Heart right ventricle (tissue), 16 donors: Measurements from ENCODE around the gene SAMD1. TPM values are rescaled to one million over a fixed set of nuclear protein-coding genes. Genes with fewer than 3 reads are reported as not detected.
A peak's percentile ranks its signal among the peaks of the same experiment; 100 is the strongest.

Source experiments
- ATAC-seq, 8 donors: fragments of 200-7000 bp; cut with Tn5 transposase; one replicate each; pipeline ENCODE4 v1.9.1; 2020; ENCODE audit warnings: mild to moderate bottlenecking in 8 of 8, moderate library complexity in 8 of 8, moderate number of reproducible peaks in 1 of 8
- DNase-seq, 2 donors: peaks; one replicate each; pipeline ENCODE4 v3.0.0-alpha.2; 2020
- H3K27ac ChIP-seq, 10 donors: fragments of 200-600 bp; sonication (generic) in 2 of 10; one replicate each; pipeline versions ENCODE4 v1.5.0 to v1.8.0; 2020 to 2022; ENCODE audit warnings: mild to moderate bottlenecking in 3 of 10
- H3K27me3 ChIP-seq, 7 donors: fragments of 200-600 bp; one replicate each; pipeline ENCODE4 v1.8.0; 2021 to 2022; ENCODE audit warnings: mild to moderate bottlenecking in 2 of 7
- H3K36me3 ChIP-seq, 9 donors: fragments of 200-600 bp; sonication (generic) in 1 of 9; one replicate each; pipeline versions ENCODE4 v1.5.0 to v1.8.0; 2020 to 2022; ENCODE audit warnings: mild to moderate bottlenecking in 2 of 9
- H3K4me1 ChIP-seq, 9 donors: fragments of 200-600 bp; sonication (generic) in 1 of 9; one replicate each; pipeline versions ENCODE4 v1.5.0 to v1.8.0; 2020 to 2022; ENCODE audit warnings: mild to moderate bottlenecking in 4 of 9
- H3K4me3 ChIP-seq, 10 donors: fragments of 200-600 bp; sonication (generic) in 2 of 10; one replicate each; pipeline versions ENCODE4 v1.5.0 to v1.8.0; 2020 to 2022; ENCODE audit warnings: mild to moderate bottlenecking in 7 of 10, moderate library complexity in 2 of 10
- H3K9me3 ChIP-seq, 11 donors: fragments of 200-600 bp in 10 of 11; sonication (generic) in 2 of 11; one replicate each; pipeline versions ENCODE4 v1.5.0 to v1.8.0; 2013 to 2022; ENCODE audit warnings: mild to moderate bottlenecking in 2 of 11, control low read depth in 1 of 11, moderate library complexity in 1 of 11
- WGBS, 2 donors: extraction: QIAGEN DNeasy Blood & Tissue Kit; methylation state at CpG; one replicate each; pipeline ENCODE4 v1.1.7; 2013; ENCODE audit warnings: inconsistent platforms in 1 of 2; 5-methylcytosine and 5-hydroxymethylcytosine counted together
- intact Hi-C, 10 donors: fragments of 100-400 bp; cut with DNase I; formaldehyde crosslinking; loops; one replicate each; pipeline versions ENCODE4 v1.11.1 to v1.14.2; 2022
- long read RNA-seq, 3 donors: library from polyadenylated mRNA; unstranded; transcript quantifications; one replicate each; pipeline ENCODE4 v2.0.0, GENCODE V29; 2020 to 2021
- polyA plus RNA-seq, 2 donors: library from polyadenylated mRNA; stranded (reverse); fragments of 200-250 nt; gene quantifications; one replicate each; pipeline ENCODE4 v1.2.3, GENCODE V29; 2013
- total RNA-seq, 10 donors: library from RNA; stranded (reverse); fragmentation: NEBNext Ultra II Directional in 3 of 10; extraction: Animal tissue kit (Norgen Biotek cat#: 25700) in 3 of 10; gene quantifications; one replicate each; pipeline versions ENCODE4 v1.2.1 to v1.2.4, GENCODE V29; 2021 to 2023
- TF ChIP-seq, protein P1 (sequence below), 9 donors: fragments of 200-600 bp; sonication (generic) in 2 of 9; IDR thresholded peaks; one replicate each; pipeline versions ENCODE4 v1.5.0 to v1.8.0; 2021 to 2022; ENCODE audit warnings: antibody characterized with exemption in 9 of 9, mild to moderate bottlenecking in 5 of 9, moderate library complexity in 1 of 9
- donor health status: Arrhythmogenic right ventricular cardiomyopathy.
- donor health status: ischemic (EF 13 %, LVEDD 7.1; RV severe dilation, severe dysfunction).
- donor health status: healthy with polysubstance abuse.
- donor health status: DM: no; HTN: yes; CAD: no.
- donor health status: DM: no; HTN: no; CAD: no.
- donor health status: ischemic (EF 25% LVEDD 6.9; RV normal size, moderate dysfunction).
- donor health status: ischemic (EF 25% LVEDD 5.7; RV mildly dilated, moderate dysfunction).
- donor health status: healthy.
- donor health status: DM: yes; HTN: yes; CAD: no.
- donor health status: Ischemic cardiomyopathy.
- donor health status: ischemic (EF 35%, LVEDD 5.7; RV mildly dilated, moderate dysfunction).
- donor health status: nonischemic (EF 11% LVEDD 7.7; RV severe dilation, severe dysfunction).
- donor health status: DM: yes; HTN: yes; CAD: no.
- donor health status: PGD.
- donor health status: ischemic (EF 29% LVEDD 5.4; RV normal size, mild dysfunction).
- donor health status: nonischemic (EF 23%, LVEDD 6.1; RV moderate dilation, normal function).

The SAMD1 gene
- total RNA-seq, result 10 to 100 TPM; 26.7 to 53.0 (median 33.7) TPM
- 10 to 100 TPM; 34.4 to 55.3 TPM for polyA plus RNA-seq
- long read RNA-seq, donor 1, transcript SAMD1-202 (5 exons, 2,164 nt), result major isoform, 18 of 39 reads
- long read RNA-seq, donor 1, partial matches to known transcripts, result 2 of 39 reads
- long read RNA-seq, donor 1, other reads (novel, unspliced or antisense), result 19 of 39 reads
- long read RNA-seq, donor 2, transcript SAMD1-202 (5 exons, 2,164 nt), result major isoform, 10 of 29 reads
- long read RNA-seq, donor 2, partial matches to known transcripts, result 4 of 29 reads
- long read RNA-seq, donor 2, other reads (novel, unspliced or antisense), result 15 of 29 reads
- long read RNA-seq, donor 3, partial matches to known transcripts, result 0 of 2 reads
- long read RNA-seq, donor 3, other reads (novel, unspliced or antisense), result 2 of 2 reads

DNA sequence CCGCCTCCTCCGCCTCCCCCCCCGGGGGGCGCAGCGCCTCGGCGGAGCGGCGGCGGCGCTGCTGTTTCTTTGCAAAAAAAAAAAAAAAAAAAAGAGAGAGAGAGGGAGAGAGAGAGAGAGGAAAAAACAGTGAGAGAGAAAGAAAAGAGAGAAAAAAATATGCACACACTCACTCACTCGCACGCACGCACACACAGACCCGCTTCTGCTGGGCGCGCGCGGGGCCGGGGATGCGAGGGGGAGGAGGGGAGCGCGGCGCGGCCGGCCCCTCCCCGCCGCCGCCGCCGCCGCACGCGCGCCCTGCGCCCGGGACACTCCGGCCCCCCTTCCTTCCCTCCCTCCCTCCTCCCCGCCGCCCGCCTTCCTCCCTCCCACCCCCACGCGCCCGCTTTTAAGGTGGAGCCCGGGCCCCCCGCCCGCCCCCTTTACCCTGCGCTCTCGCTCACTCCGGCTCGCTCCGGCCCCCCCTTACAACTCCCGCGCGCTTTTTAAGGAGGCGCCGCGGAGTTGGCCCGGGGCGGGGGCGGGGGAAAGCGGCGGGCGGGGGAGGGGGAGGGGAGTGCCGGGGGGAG is at the start of gene SAMD1:
TSS of gene SAMD1 (minus strand) at position 243 of the 572 bp plus-strand sequence.
- Histone ChIP-seq H3K4me3 (peak within 1 kb of the TSS; percentile 73 to 95 (median 80)), H3K36me3 (peaks cover 0 to 41% (median 10%) of the 10 kb centered on the region in 9 donors), H3K4me1 (peaks cover 0 to 19% (median 16%) of the 10 kb centered on the region in 9 donors), H3K9me3 (peaks cover 0 to 12% (median 8%) of the 10 kb centered on the region in 11 donors), H3K27me3 (no peaks in the 10 kb centered on the region), H3K27ac (peak within 1 kb of the TSS; percentile 88 to 99 (median 96))
- 0 to 1% methylated on average over 7 to 55 of the region's 65 CpGs for WGBS, 2 donors
- TF ChIP-seq, protein P1, sequence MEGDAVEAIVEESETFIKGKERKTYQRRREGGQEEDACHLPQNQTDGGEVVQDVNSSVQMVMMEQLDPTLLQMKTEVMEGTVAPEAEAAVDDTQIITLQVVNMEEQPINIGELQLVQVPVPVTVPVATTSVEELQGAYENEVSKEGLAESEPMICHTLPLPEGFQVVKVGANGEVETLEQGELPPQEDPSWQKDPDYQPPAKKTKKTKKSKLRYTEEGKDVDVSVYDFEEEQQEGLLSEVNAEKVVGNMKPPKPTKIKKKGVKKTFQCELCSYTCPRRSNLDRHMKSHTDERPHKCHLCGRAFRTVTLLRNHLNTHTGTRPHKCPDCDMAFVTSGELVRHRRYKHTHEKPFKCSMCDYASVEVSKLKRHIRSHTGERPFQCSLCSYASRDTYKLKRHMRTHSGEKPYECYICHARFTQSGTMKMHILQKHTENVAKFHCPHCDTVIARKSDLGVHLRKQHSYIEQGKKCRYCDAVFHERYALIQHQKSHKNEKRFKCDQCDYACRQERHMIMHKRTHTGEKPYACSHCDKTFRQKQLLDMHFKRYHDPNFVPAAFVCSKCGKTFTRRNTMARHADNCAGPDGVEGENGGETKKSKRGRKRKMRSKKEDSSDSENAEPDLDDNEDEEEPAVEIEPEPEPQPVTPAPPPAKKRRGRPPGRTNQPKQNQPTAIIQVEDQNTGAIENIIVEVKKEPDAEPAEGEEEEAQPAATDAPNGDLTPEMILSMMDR (IDR thresholded peaks at IDR 0.05), result no peak
- intact Hi-C loops, result loop anchor here in 2 of 10 donors (2.0 to 5.0 kb wide), 2 partner anchors 26 to 47 kb away; partner anchors contain the start of genes ASF1B (in 1 of the 2) and PRKACA (in 1 of the 2)
- DNase-seq (peak; percentile 93), ATAC-seq (peak; percentile 46 to 80 (median 72))

GRCh38 chr19:14139944-14140343 is 49.4 kb upstream of the SAMD1 start:
- no peak for DNase-seq
- Histone ChIP-seq H3K9me3 (no peaks in the 10 kb centered on the region), H3K27ac (peak overlapping the region in 7 of 10 donors; percentile 26 to 96 (median 92)), H3K27me3 (no peaks in the 10 kb centered on the region), H3K36me3 (no peaks in the 10 kb centered on the region), H3K4me1 (peaks cover 3 to 45% (median 32%) of the 10 kb centered on the region in 9 donors), H3K4me3 (no peak overlapping the region)
- TF ChIP-seq, protein P1 (IDR thresholded peaks at IDR 0.05), result no peak
- intact Hi-C loops, result loop anchor here in 9 of 10 donors (2.0 to 10.0 kb wide), 13 partner anchors 48 to 345 kb away; partner anchors contain the start of genes MISP3 (in 3 of the 9), DDX39A (in 2 of the 9), ADGRL1 (in 1 of the 9) and C19orf67 (in 1 of the 9)
- no peak for ATAC-seq
- WGBS, 2 donors, result 36 to 43% methylated on average over 9 of the region's 9 CpGs

GRCh38 chr19:14138576-14139265 is 48.2 kb upstream of the SAMD1 start:
- intact Hi-C loops, result loop anchor here in 7 of 10 donors (2.0 to 10.0 kb wide), 8 partner anchors 46 to 336 kb away; partner anchors contain the start of genes MISP3 (in 3 of the 7), C19orf67 (in 1 of the 7), PTGER1 (in 1 of the 7) and SAMD1 (in 1 of the 7)
- ATAC-seq (peak in 1 of 8 donors; percentile 12), DNase-seq (no peak)
- Histone ChIP-seq H3K27ac (peak overlapping the region; percentile 7 to 97 (median 92)), H3K4me1 (peaks cover 3 to 49% (median 32%) of the 10 kb centered on the region in 9 donors), H3K27me3 (no peaks in the 10 kb centered on the region), H3K4me3 (no peak overlapping the region), H3K9me3 (no peaks in the 10 kb centered on the region), H3K36me3 (no peaks in the 10 kb centered on the region)
- 67 to 73% methylated on average over 9 of the region's 9 CpGs for WGBS, 2 donors
- TF ChIP-seq, protein P1 (IDR thresholded peaks at IDR 0.05), result no peak
